Stimulated activated CD4-positive, alpha-beta T cell treated with anti-CD3 and anti-CD28 coated beads, Interleukin-1b, Interleukin-23, amount 100 ng/mL, for 1 hour (primary cell): ENCODE data around the gene CUL4A.
"Not testable (repeated sequence)": the region's sequence is repeated elsewhere in the genome, so short reads cannot be mapped to it uniquely, and the experiment has no call there.

Source experiments
- DNase-seq, 2 donors: peaks; one replicate each; pipeline ENCODE4 v3.0.0-alpha.2; 2020; ENCODE audit warnings: low read depth in 2 of 2

Gene CUL4A

GRCh38 chr13:113239357-113239756 lies 29.9 kb downstream of the CUL4A start:
- no peak for DNase-seq

GRCh38 chr13:113239986-113240385 lies 30.6 kb downstream of the CUL4A start:
- no peak for DNase-seq

- DNase-seq, result not testable (repeated sequence)
Measured at GRCh38 chr13:113241623-113242022, 32.2 kb downstream of the CUL4A start.

- DNase-seq, result no peak
Measured at GRCh38 chr13:113243847-113244246, 34.4 kb downstream of the CUL4A start.

- no peak for DNase-seq
Measured at GRCh38 chr13:113245849-113246796, 36.7 kb downstream of the CUL4A start.

- DNase-seq, result no peak
Measured at GRCh38 chr13:113252516-113253095, 43.2 kb downstream of the CUL4A start.

GRCh38 chr13:113257908-113258307 lies 48.5 kb downstream of the CUL4A start:
- not testable (repeated sequence) for DNase-seq

GRCh38 chr13:113258321-113259054 lies 49.1 kb downstream of the CUL4A start:
- no peak for DNase-seq

GRCh38 chr13:113260996-113261395 lies 51.6 kb downstream of the CUL4A start:
- DNase-seq, result no peak

- not testable (repeated sequence) for DNase-seq
Measured at GRCh38 chr13:113263016-113263415, 53.6 kb downstream of the CUL4A start.

- no peak for DNase-seq
Measured at GRCh38 chr13:113267642-113268405, 58.4 kb downstream of the CUL4A start.

GRCh38 chr13:113272031-113272430 lies 62.6 kb downstream of the CUL4A start:
- no peak for DNase-seq

- DNase-seq, result no peak
Measured at GRCh38 chr13:113272701-113273181, 63.3 kb downstream of the CUL4A start.

GRCh38 chr13:113273321-113273720 lies 63.9 kb downstream of the CUL4A start:
- no peak for DNase-seq

GRCh38 chr13:113273851-113274590 lies 64.6 kb downstream of the CUL4A start:
- no peak for DNase-seq

GRCh38 chr13:113274721-113275120 lies 65.3 kb downstream of the CUL4A start:
- no peak for DNase-seq

GRCh38 chr13:113275387-113275786 lies 66.0 kb downstream of the CUL4A start:
- no peak for DNase-seq

GRCh38 chr13:113280126-113280525 lies 70.7 kb downstream of the CUL4A start:
- no peak for DNase-seq

- DNase-seq, result no peak
Measured at GRCh38 chr13:113283904-113284303, 74.5 kb downstream of the CUL4A start.

GRCh38 chr13:113288880-113289279 lies 79.5 kb downstream of the CUL4A start:
- DNase-seq, result no peak

GRCh38 chr13:113291129-113291528 lies 81.7 kb downstream of the CUL4A start:
- no peak for DNase-seq
